Measurements from ENCODE around the gene TOPBP1.
"Not testable (repeated sequence)": the region's sequence is repeated elsewhere in the genome, so short reads cannot be mapped to it uniquely, and the experiment has no call there.

Gene TOPBP1

GRCh38 chr3:133674290-133674919 is 12.7 kb upstream of the TOPBP1 start:
- no peak for DNase-seq (ENCODE audit: low spot score)

- no peak for DNase-seq (ENCODE audit: low spot score)
Observed at GRCh38 chr3:133673746-133674145, 12.0 kb upstream of the TOPBP1 start.

- DNase-seq (ENCODE audit: low spot score), result no peak
Observed at GRCh38 chr3:133672461-133672860, 10.7 kb upstream of the TOPBP1 start.

GRCh38 chr3:133670525-133670995 is 8.8 kb upstream of the TOPBP1 start:
- no peak for DNase-seq (ENCODE audit: low spot score)

- no peak for DNase-seq (ENCODE audit: low spot score)
Observed at GRCh38 chr3:133669949-133670524, 8.3 kb upstream of the TOPBP1 start.

GRCh38 chr3:133667118-133667517 is 5.4 kb upstream of the TOPBP1 start:
- no peak for DNase-seq (ENCODE audit: low spot score)

- DNase-seq (ENCODE audit: low spot score), result not testable (repeated sequence)
Observed at GRCh38 chr3:133665188-133665587, 3.4 kb upstream of the TOPBP1 start.

GRCh38 chr3:133663569-133664313 is 2.0 kb upstream of the TOPBP1 start:
- peak; percentile 68 for DNase-seq (ENCODE audit: low spot score)

GRCh38 chr3:133662278-133662651 is 524 bp upstream of the TOPBP1 start:
- peak; percentile 19 for DNase-seq (ENCODE audit: low spot score)

- no peak for DNase-seq (ENCODE audit: low spot score)
Observed at GRCh38 chr3:133659806-133660205, 1.9 kb downstream of the TOPBP1 start.

GRCh38 chr3:133655731-133656515 is 5.8 kb downstream of the TOPBP1 start:
- DNase-seq (ENCODE audit: low spot score), result no peak

GRCh38 chr3:133649486-133650068 is 12.2 kb downstream of the TOPBP1 start:
- DNase-seq (ENCODE audit: low spot score), result no peak

- DNase-seq (ENCODE audit: low spot score), result no peak
Observed at GRCh38 chr3:133644768-133645167, 17.0 kb downstream of the TOPBP1 start.

- DNase-seq (ENCODE audit: low spot score), result no peak
Observed at GRCh38 chr3:133643611-133644010, 18.1 kb downstream of the TOPBP1 start.

- DNase-seq (ENCODE audit: low spot score), result no peak
Observed at GRCh38 chr3:133641254-133641653, 20.5 kb downstream of the TOPBP1 start.

- DNase-seq (ENCODE audit: low spot score), result no peak
Observed at GRCh38 chr3:133633439-133633838, 28.3 kb downstream of the TOPBP1 start.

GRCh38 chr3:133629146-133629545 is 32.6 kb downstream of the TOPBP1 start:
- no peak for DNase-seq (ENCODE audit: low spot score)

- DNase-seq (ENCODE audit: low spot score), result no peak
Observed at GRCh38 chr3:133627789-133628188, 34.0 kb downstream of the TOPBP1 start.

- no peak for DNase-seq (ENCODE audit: low spot score)
Observed at GRCh38 chr3:133620066-133620784, 41.5 kb downstream of the TOPBP1 start.

- DNase-seq (ENCODE audit: low spot score), result no peak
Observed at GRCh38 chr3:133611534-133611933, 50.2 kb downstream of the TOPBP1 start.

GRCh38 chr3:133610031-133610430 is 51.7 kb downstream of the TOPBP1 start:
- no peak for DNase-seq (ENCODE audit: low spot score)

Data from CD4-positive, alpha-beta T cell treated with Interleukin-2 at 100 ng/mL for 4 hours (primary cell).